ENCODE results near the gene CRYBA1.
"Not testable (repeated sequence)": the region's sequence is repeated elsewhere in the genome, so short reads cannot be mapped to it uniquely, and the experiment has no call there.

CRYBA1 gene, protein sequence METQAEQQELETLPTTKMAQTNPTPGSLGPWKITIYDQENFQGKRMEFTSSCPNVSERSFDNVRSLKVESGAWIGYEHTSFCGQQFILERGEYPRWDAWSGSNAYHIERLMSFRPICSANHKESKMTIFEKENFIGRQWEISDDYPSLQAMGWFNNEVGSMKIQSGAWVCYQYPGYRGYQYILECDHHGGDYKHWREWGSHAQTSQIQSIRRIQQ

DNA sequence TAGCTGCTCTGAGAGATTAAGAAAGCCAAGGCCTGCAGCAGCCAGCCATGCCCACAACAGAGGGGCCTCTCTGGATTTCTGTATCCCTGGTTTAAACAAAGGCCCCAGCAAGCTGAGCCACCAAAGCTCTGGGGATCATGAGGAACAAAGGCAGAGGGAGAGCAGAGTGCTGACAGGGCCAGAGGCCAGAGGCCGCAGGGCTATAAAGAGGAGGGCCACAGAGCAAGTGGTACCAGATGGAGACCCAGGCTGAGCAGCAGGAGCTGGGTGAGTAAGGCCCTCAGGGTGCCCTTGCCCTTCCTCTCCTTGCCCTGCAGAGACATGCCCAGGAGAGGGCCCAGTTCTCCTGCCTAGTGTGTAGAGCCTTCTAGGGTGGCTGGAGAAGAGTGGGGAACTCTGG, at the start of gene CRYBA1:
CRYBA1 (plus strand) TSS at position 232 of the 400 bp plus-strand sequence; CDS start at position 237, 5 bp downstream.
- TF ChIP-seq POLR2AphosphoS5 (IDR thresholded peaks at IDR 0.05; ENCODE audit: borderline replicate concordance, low read depth, low read length) (no peak), FOXP2 (optimal IDR thresholded peaks at IDR 0.05; ENCODE audit: control extremely low read depth, extremely low read length, insufficient read depth) (no peak), EZH2 (IDR thresholded peaks at IDR 0.05) (no peak)
- no peak for DNase-seq (ENCODE audit: low read depth, low spot score)
- Histone ChIP-seq H3K4me3 (no peak within 1 kb of the TSS), H3K9ac (ENCODE audit: insufficient read length) (no peak within 1 kb of the TSS), H3K9me3 (ENCODE audit: low read depth, low read length) (no peaks in the 10 kb centered on the region), H3K36me3 (ENCODE audit: insufficient read depth, low read length) (no peaks in the 10 kb centered on the region), H3K27ac (no peak within 1 kb of the TSS)

DNA sequence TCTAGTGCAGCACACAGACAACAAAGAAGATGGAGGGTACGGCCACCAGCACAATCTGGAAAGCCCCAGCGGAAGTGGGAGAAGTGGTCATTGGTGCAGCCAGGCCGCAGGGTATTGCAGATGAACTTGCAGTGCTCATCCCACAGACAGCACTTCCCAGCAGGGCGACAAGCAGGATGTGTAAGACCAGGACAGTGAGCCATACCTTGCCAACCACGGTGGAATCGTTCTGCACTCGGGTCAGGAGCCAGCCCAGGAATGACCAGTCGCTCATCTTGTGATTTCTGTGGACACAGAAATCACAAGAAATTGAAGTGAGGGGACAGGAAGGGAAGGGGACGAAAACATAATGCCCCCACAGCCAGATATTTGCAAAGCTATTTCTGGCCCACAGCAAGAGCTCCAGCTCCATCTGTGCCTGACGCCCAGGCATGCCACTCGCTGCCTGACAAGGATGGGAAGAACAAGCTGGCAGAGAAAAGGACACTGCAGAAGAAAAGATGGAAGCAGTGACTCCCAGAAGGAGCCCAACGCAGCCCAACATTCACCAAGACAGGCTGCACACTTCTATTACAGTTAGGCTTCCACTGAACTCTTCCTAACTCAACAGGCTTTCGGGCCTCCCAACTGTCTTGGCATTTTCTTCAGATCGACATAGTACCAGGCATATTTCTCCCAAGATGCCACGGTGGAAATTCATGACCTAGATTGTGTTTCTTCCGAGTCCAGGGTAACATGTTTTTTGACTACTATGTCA, 49.0 kb upstream of the CRYBA1 start:
- Histone ChIP-seq H3K27ac (no peak overlapping the region), H3K9ac (ENCODE audit: insufficient read length) (no peak overlapping the region)

GRCh38 chr17:29204068-29204804, 42.4 kb upstream of the CRYBA1 start:
- H3K4me3 ChIP-seq; H3K27ac ChIP-seq; DNase-seq (ENCODE audit: low read depth, low spot score); H3K9me3 ChIP-seq (ENCODE audit: low read depth, low read length); H3K9ac ChIP-seq (ENCODE audit: insufficient read length); H3K36me3 ChIP-seq (ENCODE audit: insufficient read depth, low read length): not testable (repeated sequence)

More for the DNA sequence above, 49.0 kb upstream of the CRYBA1 start:
- H3K9me3 ChIP-seq (ENCODE audit: low read depth, low read length), result no peaks in the 10 kb centered on the region
- no peaks in the 10 kb centered on the region for H3K36me3 ChIP-seq (ENCODE audit: insufficient read depth, low read length)
- H3K4me3 ChIP-seq, result no peak overlapping the region
- TF ChIP-seq POLR2AphosphoS5 (IDR thresholded peaks at IDR 0.05; ENCODE audit: borderline replicate concordance, low read depth, low read length) (no peak), FOXP2 (optimal IDR thresholded peaks at IDR 0.05; ENCODE audit: control extremely low read depth, extremely low read length, insufficient read depth) (no peak), EZH2 (IDR thresholded peaks at IDR 0.05) (no peak)
- DNase-seq (ENCODE audit: low read depth, low spot score), result no peak

- DNase-seq (ENCODE audit: low read depth, low spot score), result no peak
- Histone ChIP-seq H3K27ac (no peak overlapping the region), H3K9ac (ENCODE audit: insufficient read length) (no peak overlapping the region), H3K4me3 (no peak overlapping the region), H3K9me3 (ENCODE audit: low read depth, low read length) (no peaks in the 10 kb centered on the region), H3K36me3 (ENCODE audit: insufficient read depth, low read length) (no peaks in the 10 kb centered on the region)
- TF ChIP-seq EZH2 (IDR thresholded peaks at IDR 0.05) (no peak), FOXP2 (optimal IDR thresholded peaks at IDR 0.05; ENCODE audit: control extremely low read depth, extremely low read length, insufficient read depth) (no peak), POLR2AphosphoS5 (IDR thresholded peaks at IDR 0.05; ENCODE audit: borderline replicate concordance, low read depth, low read length) (no peak)
Measured at GRCh38 chr17:29205047-29205446, 41.6 kb upstream of the CRYBA1 start.

DNA sequence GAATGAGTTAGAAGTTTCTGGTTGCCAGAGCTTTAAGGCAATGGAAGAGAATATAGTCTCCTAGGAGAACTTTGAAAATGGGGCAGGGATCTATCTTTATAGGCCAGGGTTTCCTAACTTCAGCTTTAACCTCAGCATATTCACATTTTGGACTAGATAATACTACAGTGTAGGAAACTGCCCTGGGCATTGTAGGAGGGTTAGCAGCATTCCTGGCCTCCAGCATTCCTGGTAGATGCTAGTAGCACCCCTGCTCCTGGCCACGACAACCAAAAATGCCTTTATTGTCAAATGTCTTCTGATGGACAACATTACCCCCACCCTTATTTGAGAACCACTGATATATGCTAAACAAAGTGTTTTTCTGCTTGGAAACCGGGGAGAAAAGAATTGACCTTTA, 38.7 kb upstream of the CRYBA1 start:
- no peak overlapping the region for H3K27ac ChIP-seq
- no peaks in the 10 kb centered on the region for H3K36me3 ChIP-seq (ENCODE audit: insufficient read depth, low read length)
- DNase-seq (ENCODE audit: low read depth, low spot score), result no peak
- no peak overlapping the region for H3K4me3 ChIP-seq
- no peaks in the 10 kb centered on the region for H3K9me3 ChIP-seq (ENCODE audit: low read depth, low read length)
- H3K9ac ChIP-seq (ENCODE audit: insufficient read length), result no peak overlapping the region
- TF ChIP-seq EZH2 (IDR thresholded peaks at IDR 0.05) (no peak), POLR2AphosphoS5 (IDR thresholded peaks at IDR 0.05; ENCODE audit: borderline replicate concordance, low read depth, low read length) (no peak), FOXP2 (optimal IDR thresholded peaks at IDR 0.05; ENCODE audit: control extremely low read depth, extremely low read length, insufficient read depth) (no peak)

DNA sequence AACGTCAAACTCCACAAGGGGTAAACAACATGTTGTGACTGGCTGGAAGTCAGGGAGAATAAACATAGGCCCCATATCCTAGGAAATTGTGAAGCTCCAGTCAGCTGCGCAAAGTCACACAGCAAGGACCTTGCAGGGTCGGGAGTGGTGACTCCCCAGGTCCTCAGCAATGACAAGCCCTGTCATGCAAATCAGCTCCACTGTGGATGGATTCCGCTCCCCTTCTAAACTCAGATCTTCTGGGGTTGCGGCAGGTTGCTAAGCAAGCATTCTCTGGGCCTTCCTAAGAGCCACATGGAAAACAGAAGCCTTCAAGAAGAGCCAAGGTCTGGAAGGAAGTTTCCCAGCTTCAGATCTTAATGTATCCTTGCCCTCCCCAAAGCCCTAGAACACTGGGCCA, 37.6 kb upstream of the CRYBA1 start:
- DNase-seq (ENCODE audit: low read depth, low spot score), result no peak
- Histone ChIP-seq H3K9me3 (ENCODE audit: low read depth, low read length) (no peaks in the 10 kb centered on the region), H3K27ac (no peak overlapping the region), H3K36me3 (ENCODE audit: insufficient read depth, low read length) (no peaks in the 10 kb centered on the region), H3K9ac (ENCODE audit: insufficient read length) (no peak overlapping the region), H3K4me3 (no peak overlapping the region)
- TF ChIP-seq EZH2 (IDR thresholded peaks at IDR 0.05), result no peak
- TF ChIP-seq FOXP2 (optimal IDR thresholded peaks at IDR 0.05; ENCODE audit: control extremely low read depth, extremely low read length, insufficient read depth), result no peak
- no peak for TF ChIP-seq POLR2AphosphoS5 (IDR thresholded peaks at IDR 0.05; ENCODE audit: borderline replicate concordance, low read depth, low read length)

GRCh38 chr17:29210879-29211278, 35.8 kb upstream of the CRYBA1 start:
- no peak for TF ChIP-seq FOXP2 (optimal IDR thresholded peaks at IDR 0.05; ENCODE audit: control extremely low read depth, extremely low read length, insufficient read depth)
- TF ChIP-seq EZH2 (IDR thresholded peaks at IDR 0.05), result no peak
- TF ChIP-seq POLR2AphosphoS5 (IDR thresholded peaks at IDR 0.05; ENCODE audit: borderline replicate concordance, low read depth, low read length), result no peak
- DNase-seq (ENCODE audit: low read depth, low spot score), result no peak

GRCh38 chr17:29212094-29212631, 34.5 kb upstream of the CRYBA1 start:
- H3K9me3 ChIP-seq (ENCODE audit: low read depth, low read length), result no peaks in the 10 kb centered on the region
- no peak overlapping the region for H3K27ac ChIP-seq
- no peak for DNase-seq (ENCODE audit: low read depth, low spot score)
- no peaks in the 10 kb centered on the region for H3K36me3 ChIP-seq (ENCODE audit: insufficient read depth, low read length)
- no peak overlapping the region for H3K4me3 ChIP-seq
- TF ChIP-seq FOXP2 (optimal IDR thresholded peaks at IDR 0.05; ENCODE audit: control extremely low read depth, extremely low read length, insufficient read depth), result no peak
- no peak overlapping the region for H3K9ac ChIP-seq (ENCODE audit: insufficient read length)

More at GRCh38 chr17:29210879-29211278, 35.8 kb upstream of the CRYBA1 start:
- Histone ChIP-seq H3K9ac (ENCODE audit: insufficient read length) (no peak overlapping the region), H3K36me3 (ENCODE audit: insufficient read depth, low read length) (no peaks in the 10 kb centered on the region), H3K9me3 (ENCODE audit: low read depth, low read length) (no peaks in the 10 kb centered on the region), H3K27ac (no peak overlapping the region), H3K4me3 (no peak overlapping the region)
